Right lobe of liver (tissue), 4 donors: ENCODE measurements around the gene PGAM5.

Experiments
- POLR2A ChIP-seq: fragments of 450-650 bp; IDR thresholded peaks from one replicate; pipeline ENCODE4 v1.6.1; 2017; ENCODE audit warnings: antibody characterized with exemption, mild to moderate bottlenecking
- TF ChIP-seq, protein P1 (sequence below), 4 donors: fragments of 200-600 bp in 3 of 4; fragments of 450-650 bp in 1 of 4; IDR thresholded peaks; one replicate each; pipeline versions ENCODE4 v1.5.1 to v1.8.0; 2016 to 2022; ENCODE audit warnings: antibody characterized with exemption in 4 of 4, mild to moderate bottlenecking in 2 of 4
- donor health status: DM: no; HTN: no; CAD: no.
- donor health status: DM: no; HTN: no; CAD: no.
- donor health status: DM: no; HTN: yes; CAD: no.

DNA sequence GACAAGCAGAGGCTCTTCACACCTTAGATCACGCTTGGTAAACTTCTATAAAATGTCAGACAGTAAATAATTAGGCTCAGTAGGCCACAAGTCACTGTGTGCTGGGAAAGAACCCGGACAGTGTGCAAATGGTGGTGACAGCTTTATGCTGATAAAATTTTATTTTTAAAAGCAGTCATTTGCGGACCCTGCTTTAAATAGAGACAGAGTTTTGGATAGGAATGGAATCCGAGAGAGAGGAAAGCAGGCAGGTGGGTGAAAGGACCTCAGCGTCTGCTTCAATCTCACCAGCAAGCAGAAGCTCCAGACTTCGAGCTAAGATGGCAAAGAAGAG is 29.6 kb downstream of the PGAM5 start:
- TF ChIP-seq, protein P1, sequence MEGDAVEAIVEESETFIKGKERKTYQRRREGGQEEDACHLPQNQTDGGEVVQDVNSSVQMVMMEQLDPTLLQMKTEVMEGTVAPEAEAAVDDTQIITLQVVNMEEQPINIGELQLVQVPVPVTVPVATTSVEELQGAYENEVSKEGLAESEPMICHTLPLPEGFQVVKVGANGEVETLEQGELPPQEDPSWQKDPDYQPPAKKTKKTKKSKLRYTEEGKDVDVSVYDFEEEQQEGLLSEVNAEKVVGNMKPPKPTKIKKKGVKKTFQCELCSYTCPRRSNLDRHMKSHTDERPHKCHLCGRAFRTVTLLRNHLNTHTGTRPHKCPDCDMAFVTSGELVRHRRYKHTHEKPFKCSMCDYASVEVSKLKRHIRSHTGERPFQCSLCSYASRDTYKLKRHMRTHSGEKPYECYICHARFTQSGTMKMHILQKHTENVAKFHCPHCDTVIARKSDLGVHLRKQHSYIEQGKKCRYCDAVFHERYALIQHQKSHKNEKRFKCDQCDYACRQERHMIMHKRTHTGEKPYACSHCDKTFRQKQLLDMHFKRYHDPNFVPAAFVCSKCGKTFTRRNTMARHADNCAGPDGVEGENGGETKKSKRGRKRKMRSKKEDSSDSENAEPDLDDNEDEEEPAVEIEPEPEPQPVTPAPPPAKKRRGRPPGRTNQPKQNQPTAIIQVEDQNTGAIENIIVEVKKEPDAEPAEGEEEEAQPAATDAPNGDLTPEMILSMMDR (IDR thresholded peaks at IDR 0.05) = no peak
- no peak for TF ChIP-seq POLR2A
